Measurements from ENCODE around the gene TRERF1.
"Not testable (repeated sequence)": the region's sequence is repeated elsewhere in the genome, so short reads cannot be mapped to it uniquely, and the experiment has no call there.

TRERF1 gene

GRCh38 chr6:42220807-42221206 is 230.9 kb downstream of the TRERF1 start:
- H2AFZ ChIP-seq (ENCODE audit: low read depth, low read length, severe bottlenecking): no peak overlapping the region

GRCh38 chr6:42217519-42218367 is 234.0 kb downstream of the TRERF1 start, which contains the start of gene MRPS10:
MRPS10 (minus strand) TSS chr6:42217861; CDS start chr6:42217849, 12 bp downstream.
- H3K4me3 ChIP-seq (ENCODE audit: insufficient read depth, low read length, poor library complexity, severe bottlenecking): peak within 1 kb of the TSS; percentile 64
- no peaks in the 10 kb centered on the region for H4K20me1 ChIP-seq (ENCODE audit: low read depth, low read length)
- H3K27me3 ChIP-seq (ENCODE audit: low read length): no peaks in the 10 kb centered on the region
- H3K4me2 ChIP-seq (ENCODE audit: low read depth, low read length, poor library complexity, severe bottlenecking): peak within 1 kb of the TSS; percentile 85
- 0 out of 2 replicates have a peak within 1 kb of the TSS, but pooled peaks have one; percentile 6 for H3K27ac ChIP-seq (ENCODE audit: low read depth, low read length)
- H3K9me2 ChIP-seq (replicated peaks; ENCODE audit: insufficient read depth, low read length): no peaks in the 10 kb centered on the region
- peaks cover 23% of the 10 kb centered on the region for H3F3A ChIP-seq (ENCODE audit: insufficient read depth)
- H2AFZ ChIP-seq (ENCODE audit: low read depth, low read length, severe bottlenecking): peak within 1 kb of the TSS; percentile 74
- TF ChIP-seq, protein P1, sequence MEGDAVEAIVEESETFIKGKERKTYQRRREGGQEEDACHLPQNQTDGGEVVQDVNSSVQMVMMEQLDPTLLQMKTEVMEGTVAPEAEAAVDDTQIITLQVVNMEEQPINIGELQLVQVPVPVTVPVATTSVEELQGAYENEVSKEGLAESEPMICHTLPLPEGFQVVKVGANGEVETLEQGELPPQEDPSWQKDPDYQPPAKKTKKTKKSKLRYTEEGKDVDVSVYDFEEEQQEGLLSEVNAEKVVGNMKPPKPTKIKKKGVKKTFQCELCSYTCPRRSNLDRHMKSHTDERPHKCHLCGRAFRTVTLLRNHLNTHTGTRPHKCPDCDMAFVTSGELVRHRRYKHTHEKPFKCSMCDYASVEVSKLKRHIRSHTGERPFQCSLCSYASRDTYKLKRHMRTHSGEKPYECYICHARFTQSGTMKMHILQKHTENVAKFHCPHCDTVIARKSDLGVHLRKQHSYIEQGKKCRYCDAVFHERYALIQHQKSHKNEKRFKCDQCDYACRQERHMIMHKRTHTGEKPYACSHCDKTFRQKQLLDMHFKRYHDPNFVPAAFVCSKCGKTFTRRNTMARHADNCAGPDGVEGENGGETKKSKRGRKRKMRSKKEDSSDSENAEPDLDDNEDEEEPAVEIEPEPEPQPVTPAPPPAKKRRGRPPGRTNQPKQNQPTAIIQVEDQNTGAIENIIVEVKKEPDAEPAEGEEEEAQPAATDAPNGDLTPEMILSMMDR (IDR thresholded peaks at IDR 0.05; ENCODE audit: insufficient read depth, low read length, poor library complexity, severe bottlenecking): no peak
- no peak for TF ChIP-seq EZH2phosphoT487 (conservative IDR thresholded peaks at IDR 0.05; ENCODE audit: low read length)
- peaks cover 32% of the 10 kb centered on the region for H3K79me2 ChIP-seq (ENCODE audit: insufficient read depth, low read length)
- peaks cover 16% of the 10 kb centered on the region for H3K36me3 ChIP-seq (ENCODE audit: low read length)
- peak within 1 kb of the TSS; percentile 72 for H3K9ac ChIP-seq (ENCODE audit: low read length)
- H3K9me3 ChIP-seq (ENCODE audit: insufficient read depth, low read length): no peaks in the 10 kb centered on the region

More at GRCh38 chr6:42220807-42221206, 230.9 kb downstream of the TRERF1 start:
- H3K27me3 ChIP-seq (ENCODE audit: low read length): no peaks in the 10 kb centered on the region
- no peak overlapping the region for H3K4me2 ChIP-seq (ENCODE audit: low read depth, low read length, poor library complexity, severe bottlenecking)
- peaks cover 18% of the 10 kb centered on the region for H3K79me2 ChIP-seq (ENCODE audit: insufficient read depth, low read length)
- H3K27ac ChIP-seq (ENCODE audit: low read depth, low read length): no peak overlapping the region
- H3K4me3 ChIP-seq (ENCODE audit: insufficient read depth, low read length, poor library complexity, severe bottlenecking): no peak overlapping the region
- H3K9me2 ChIP-seq (replicated peaks; ENCODE audit: insufficient read depth, low read length): no peaks in the 10 kb centered on the region
- H3K9me3 ChIP-seq (ENCODE audit: insufficient read depth, low read length): no peaks in the 10 kb centered on the region
- no peak for TF ChIP-seq EZH2phosphoT487 (conservative IDR thresholded peaks at IDR 0.05; ENCODE audit: low read length)
- TF ChIP-seq, protein P1 (IDR thresholded peaks at IDR 0.05; ENCODE audit: insufficient read depth, low read length, poor library complexity, severe bottlenecking): no peak
- H4K20me1 ChIP-seq (ENCODE audit: low read depth, low read length): no peaks in the 10 kb centered on the region
- no peaks in the 10 kb centered on the region for H3K36me3 ChIP-seq (ENCODE audit: low read length)
- H3F3A ChIP-seq (ENCODE audit: insufficient read depth): peaks cover 7% of the 10 kb centered on the region
- H3K9ac ChIP-seq (ENCODE audit: low read length): no peak overlapping the region

- H2AFZ ChIP-seq (ENCODE audit: low read depth, low read length, severe bottlenecking): peak overlapping the region; percentile 74
- H3K27me3 ChIP-seq (ENCODE audit: low read length): no peaks in the 10 kb centered on the region
- peak overlapping the region; percentile 72 for H3K9ac ChIP-seq (ENCODE audit: low read length)
- H3K9me2 ChIP-seq (replicated peaks; ENCODE audit: insufficient read depth, low read length): no peaks in the 10 kb centered on the region
- H3K27ac ChIP-seq (ENCODE audit: low read depth, low read length): 0 out of 2 replicates have a peak overlapping the region, but pooled peaks have one; percentile 6
- TF ChIP-seq, protein P1 (IDR thresholded peaks at IDR 0.05; ENCODE audit: insufficient read depth, low read length, poor library complexity, severe bottlenecking): no peak
- no peak for TF ChIP-seq EZH2phosphoT487 (conservative IDR thresholded peaks at IDR 0.05; ENCODE audit: low read length)
- peaks cover 32% of the 10 kb centered on the region for H3K79me2 ChIP-seq (ENCODE audit: insufficient read depth, low read length)
- no peaks in the 10 kb centered on the region for H3K9me3 ChIP-seq (ENCODE audit: insufficient read depth, low read length)
- H3K36me3 ChIP-seq (ENCODE audit: low read length): peaks cover 21% of the 10 kb centered on the region
- H3K4me3 ChIP-seq (ENCODE audit: insufficient read depth, low read length, poor library complexity, severe bottlenecking): peak overlapping the region; percentile 64
- H3K4me2 ChIP-seq (ENCODE audit: low read depth, low read length, poor library complexity, severe bottlenecking): peak overlapping the region; percentile 85
- H4K20me1 ChIP-seq (ENCODE audit: low read depth, low read length): no peaks in the 10 kb centered on the region
- H3F3A ChIP-seq (ENCODE audit: insufficient read depth): peaks cover 23% of the 10 kb centered on the region
Observed at GRCh38 chr6:42217157-42217518, 234.6 kb downstream of the TRERF1 start.

GRCh38 chr6:42216495-42216894 is 235.2 kb downstream of the TRERF1 start:
- peaks cover 28% of the 10 kb centered on the region for H3K36me3 ChIP-seq (ENCODE audit: low read length)
- H3K9ac ChIP-seq (ENCODE audit: low read length): peak overlapping the region; percentile 72
- peak overlapping the region; percentile 85 for H3K4me2 ChIP-seq (ENCODE audit: low read depth, low read length, poor library complexity, severe bottlenecking)
- not testable (repeated sequence) for H3K9me2 ChIP-seq (replicated peaks; ENCODE audit: insufficient read depth, low read length); H3K9me3 ChIP-seq (ENCODE audit: insufficient read depth, low read length); H2AFZ ChIP-seq (ENCODE audit: low read depth, low read length, severe bottlenecking); H3K27ac ChIP-seq (ENCODE audit: low read depth, low read length); H3K27me3 ChIP-seq (ENCODE audit: low read length); H4K20me1 ChIP-seq (ENCODE audit: low read depth, low read length)
- peak overlapping the region; percentile 64 for H3K4me3 ChIP-seq (ENCODE audit: insufficient read depth, low read length, poor library complexity, severe bottlenecking)
- peaks cover 32% of the 10 kb centered on the region for H3K79me2 ChIP-seq (ENCODE audit: insufficient read depth, low read length)
- H3F3A ChIP-seq (ENCODE audit: insufficient read depth): peaks cover 23% of the 10 kb centered on the region
